Uterus (tissue), 2 donors: Measurements from ENCODE around the gene HTR4.

Source experiments
- POLR2A ChIP-seq, 2 donors: fragments of 450-650 bp; IDR thresholded peaks; one replicate each; pipeline ENCODE4 v1.6.1; 2016; ENCODE audit warnings: antibody characterized with exemption in 2 of 2, mild to moderate bottlenecking in 1 of 2, moderate library complexity in 1 of 2
- TF ChIP-seq, protein P1 (sequence below), 4 experiments: fragments of 200-600 bp in 2 of 4; fragments of 450-650 bp in 2 of 4; sonication (generic) in 2 of 4; IDR thresholded peaks; one replicate each; pipeline ENCODE4 v1.5.1; 2016 to 2019; ENCODE audit warnings: antibody characterized with exemption in 4 of 4, mild to moderate bottlenecking in 2 of 4, moderate library complexity in 1 of 4

DNA sequence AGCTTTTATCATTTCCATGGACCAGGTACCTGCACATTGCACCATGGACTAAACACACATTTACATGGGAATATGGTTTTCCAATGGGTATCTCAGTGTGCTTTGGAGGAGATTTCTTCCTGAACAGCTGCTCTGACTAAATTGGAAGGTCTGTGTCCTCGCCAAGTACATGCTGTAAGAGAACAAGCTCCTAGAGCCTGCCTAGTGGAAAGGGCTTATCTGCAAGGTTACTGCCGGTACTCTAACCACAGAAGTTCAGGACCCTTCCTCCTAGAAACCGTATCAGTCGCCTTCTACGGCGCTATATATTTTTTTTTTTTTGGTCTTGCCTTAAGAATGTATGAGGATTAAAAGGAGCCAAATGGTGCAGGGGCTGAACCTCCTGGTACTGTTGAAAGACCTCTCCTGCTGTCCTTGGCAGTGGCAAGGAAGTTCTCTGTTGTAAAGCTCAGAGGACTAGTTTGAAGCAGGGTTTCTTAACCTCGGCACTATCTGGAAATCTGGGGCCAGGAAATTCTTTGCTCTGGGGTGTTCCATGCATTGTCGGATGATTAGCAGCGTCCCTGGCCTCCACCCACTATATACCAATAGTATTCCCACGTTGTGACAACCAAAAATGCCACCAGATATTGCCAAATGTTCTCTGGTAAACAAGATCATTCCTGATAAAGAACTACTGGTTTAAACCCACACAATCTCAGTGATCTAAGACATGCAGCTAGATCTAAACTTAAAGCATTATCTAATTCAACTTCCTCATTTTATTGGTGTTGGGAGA lies 163.1 kb downstream of the HTR4 start:
- TF ChIP-seq, protein P1, sequence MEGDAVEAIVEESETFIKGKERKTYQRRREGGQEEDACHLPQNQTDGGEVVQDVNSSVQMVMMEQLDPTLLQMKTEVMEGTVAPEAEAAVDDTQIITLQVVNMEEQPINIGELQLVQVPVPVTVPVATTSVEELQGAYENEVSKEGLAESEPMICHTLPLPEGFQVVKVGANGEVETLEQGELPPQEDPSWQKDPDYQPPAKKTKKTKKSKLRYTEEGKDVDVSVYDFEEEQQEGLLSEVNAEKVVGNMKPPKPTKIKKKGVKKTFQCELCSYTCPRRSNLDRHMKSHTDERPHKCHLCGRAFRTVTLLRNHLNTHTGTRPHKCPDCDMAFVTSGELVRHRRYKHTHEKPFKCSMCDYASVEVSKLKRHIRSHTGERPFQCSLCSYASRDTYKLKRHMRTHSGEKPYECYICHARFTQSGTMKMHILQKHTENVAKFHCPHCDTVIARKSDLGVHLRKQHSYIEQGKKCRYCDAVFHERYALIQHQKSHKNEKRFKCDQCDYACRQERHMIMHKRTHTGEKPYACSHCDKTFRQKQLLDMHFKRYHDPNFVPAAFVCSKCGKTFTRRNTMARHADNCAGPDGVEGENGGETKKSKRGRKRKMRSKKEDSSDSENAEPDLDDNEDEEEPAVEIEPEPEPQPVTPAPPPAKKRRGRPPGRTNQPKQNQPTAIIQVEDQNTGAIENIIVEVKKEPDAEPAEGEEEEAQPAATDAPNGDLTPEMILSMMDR (IDR thresholded peaks at IDR 0.05), result no peak
- TF ChIP-seq POLR2A (IDR thresholded peaks at IDR 0.05), result no peak
